Liver (tissue), 9 donors: Measurements from ENCODE around the gene BBS4. TPM values are rescaled to one million over a fixed set of nuclear protein-coding genes. Genes with fewer than 3 reads are reported as not detected.

Experiments used
- DNase-seq: peaks from one replicate; pipeline ENCODE4 v3.0.0-alpha.2; 2017; ENCODE audit warnings: low spot score
- H3K27ac ChIP-seq, 2 donors: one replicate each; pipeline ENCODE4 v1.7.0; 2013; ENCODE audit warnings: inconsistent platforms in 2 of 2, low read length in 2 of 2, control low read depth in 1 of 2, low read depth in 1 of 2, mild to moderate bottlenecking in 1 of 2
- H3K27me3 ChIP-seq, 4 donors: one replicate each; pipeline versions ENCODE4 v1.6.1 to v1.7.0; 2013; ENCODE audit warnings: low read length in 3 of 4, inconsistent platforms in 1 of 4, mild to moderate bottlenecking in 1 of 4, moderate library complexity in 1 of 4; ENCODE audit not compliant: control insufficient read depth in 4 of 4, insufficient read depth in 4 of 4
- H3K36me3 ChIP-seq, 4 donors: one replicate each; pipeline versions ENCODE4 v1.6.1 to v1.7.0; 2013; ENCODE audit warnings: low read length in 3 of 4, mild to moderate bottlenecking in 3 of 4, low read depth in 1 of 4, moderate library complexity in 1 of 4; ENCODE audit not compliant: control insufficient read depth in 4 of 4, insufficient read depth in 3 of 4
- H3K4me1 ChIP-seq, 4 donors: one replicate each; pipeline versions ENCODE4 v1.6.1 to v1.7.0; 2013; ENCODE audit warnings: low read length in 3 of 4, mild to moderate bottlenecking in 3 of 4, moderate library complexity in 1 of 4; ENCODE audit not compliant: control insufficient read depth in 4 of 4, insufficient read depth in 4 of 4
- H3K4me3 ChIP-seq, 3 donors: one replicate each; pipeline versions ENCODE4 v1.6.1 to v1.7.0; 2013; ENCODE audit warnings: low read length in 3 of 3, control low read depth in 1 of 3, low read depth in 1 of 3, mild to moderate bottlenecking in 1 of 3
- H3K9ac ChIP-seq, 2 donors: one replicate each; pipeline ENCODE4 v1.7.0; 2013; ENCODE audit warnings: low read length in 2 of 2, mild to moderate bottlenecking in 2 of 2, moderate library complexity in 2 of 2, control low read depth in 1 of 2, low read depth in 1 of 2
- H3K9me3 ChIP-seq, 4 donors: one replicate each; pipeline versions ENCODE4 v1.6.1 to v1.7.0; 2013; ENCODE audit warnings: low read length in 3 of 4; ENCODE audit not compliant: control insufficient read depth in 4 of 4
- ATF3 ChIP-seq: IDR thresholded peaks from 2 replicates; pipeline ENCODE4 v1.6.1; 2016; ENCODE audit warnings: antibody characterized with exemption
- CTCF ChIP-seq: fragments of 150-350 bp; IDR thresholded peaks from 2 replicates; pipeline ENCODE4 v1.5.1; 2017; ENCODE audit warnings: improper control_type of control experiment, low read depth, low read length; ENCODE audit not compliant: missing input control
- FOXA1 ChIP-seq: IDR thresholded peaks from 2 replicates; pipeline ENCODE4 v1.6.1; 2016; ENCODE audit warnings: antibody characterized with exemption
- FOXA2 ChIP-seq: IDR thresholded peaks from 2 replicates; pipeline ENCODE4 v1.6.1; 2016; ENCODE audit warnings: antibody characterized with exemption
- GABPA ChIP-seq, 2 donors: IDR thresholded peaks in 1 of 2; conservative IDR thresholded peaks in 1 of 2; 2 replicates each; pipeline ENCODE4 v1.6.1; 2016; ENCODE audit warnings: antibody characterized with exemption in 2 of 2, mild to moderate bottlenecking in 1 of 2, moderate library complexity in 1 of 2
- HNF4A ChIP-seq, 2 donors: conservative IDR thresholded peaks; 2 replicates each; pipeline ENCODE4 v1.6.1; 2016; ENCODE audit warnings: antibody characterized with exemption in 2 of 2, mild to moderate bottlenecking in 2 of 2
- JUND ChIP-seq, 2 donors: IDR thresholded peaks; 2 replicates each; pipeline ENCODE4 v1.6.1; 2016; ENCODE audit warnings: antibody characterized with exemption in 2 of 2
- RAD21 ChIP-seq, 2 donors: IDR thresholded peaks; 2 replicates each; pipeline ENCODE4 v1.6.1; 2016; ENCODE audit warnings: antibody characterized with exemption in 2 of 2, mild to moderate bottlenecking in 2 of 2
- REST ChIP-seq: IDR thresholded peaks from 2 replicates; pipeline ENCODE4 v1.6.1; 2016; ENCODE audit warnings: antibody characterized with exemption, mild to moderate bottlenecking
- RXRA ChIP-seq, 2 donors: IDR thresholded peaks; 2 replicates each; pipeline ENCODE4 v1.6.1; 2017 to 2018; ENCODE audit warnings: antibody characterized with exemption in 2 of 2, mild to moderate bottlenecking in 1 of 2
- SP1 ChIP-seq: IDR thresholded peaks from 2 replicates; pipeline ENCODE4 v1.6.1; 2018; ENCODE audit warnings: antibody characterized with exemption, mild to moderate bottlenecking
- TAF1 ChIP-seq: conservative IDR thresholded peaks from 2 replicates; pipeline ENCODE4 v1.6.1; 2016; ENCODE audit warnings: antibody characterized with exemption, mild to moderate bottlenecking
- YY1 ChIP-seq: IDR thresholded peaks from 2 replicates; pipeline ENCODE4 v1.6.1; 2016; ENCODE audit warnings: antibody characterized with exemption, mild to moderate bottlenecking
- ZBTB33 ChIP-seq: IDR thresholded peaks from 2 replicates; pipeline ENCODE4 v1.6.1; 2016; ENCODE audit warnings: antibody characterized with exemption
- WGBS: extraction: QIAGEN DNeasy Blood & Tissue Kit; methylation state at CpG from one replicate; pipeline ENCODE4 v1.1.7; 2013; 5-methylcytosine and 5-hydroxymethylcytosine counted together
- polyA plus RNA-seq, 2 donors: library from polyadenylated mRNA; stranded (reverse) in 1 of 2; unstranded in 1 of 2; fragments of 200-250 nt in 1 of 2; fragments of >200 nt in 1 of 2; fragmentation: Nextera tagmentation in 1 of 2; extraction: Ambion mirVana in 1 of 2; gene quantifications; one replicate each; pipeline versions ENCODE4 v1.2.1 to v1.2.3, GENCODE V29; 2013 to 2015
- total RNA-seq, 2 donors: library from RNA; depleted of rRNA; stranded (reverse); fragments of >200 nt; gene quantifications; one replicate each; pipeline ENCODE4 v1.2.3, GENCODE V29; 2014
- donor health status: healthy.
- donor health status: healthy.
- donor health status: healthy.
- donor health status: healthy.
- donor health status: healthy.

BBS4 gene
- total and polyA plus RNA-seq, 4 donors = 4.8 to 16.0 (median 8.3) TPM

GRCh38 chr15:72688697-72689096 is 2.7 kb downstream of the BBS4 start:
- Histone ChIP-seq H3K36me3 (no peaks in the 10 kb centered on the region), H3K4me3 (no peak overlapping the region), H3K27ac (no peak overlapping the region), H3K9me3 (no peaks in the 10 kb centered on the region), H3K27me3 (no peaks in the 10 kb centered on the region), H3K4me1 (peaks cover 3 to 13% (median 6%) of the 10 kb centered on the region in 4 donors), H3K9ac (no peak overlapping the region)
- TF ChIP-seq YY1 (no peak), GABPA (IDR thresholded peaks at IDR 0.05 in 1 of 2, conservative IDR thresholded peaks at IDR 0.05 in 1 of 2) (no peak), CTCF (no peak), TAF1 (no peak), REST (no peak), SP1 (no peak), ZBTB33 (no peak), ATF3 (no peak)
- DNase-seq = no peak
- 100% methylated on average over 5 of the region's 5 CpGs for WGBS

GRCh38 chr15:72690938-72691337 is 4.9 kb downstream of the BBS4 start:
- H3K27ac ChIP-seq = no peak overlapping the region
- peaks cover 0 to 7% (median 2%) of the 10 kb centered on the region in 4 donors for H3K4me1 ChIP-seq
- DNase-seq = no peak
- H3K9ac ChIP-seq = no peak overlapping the region
- H3K4me3 ChIP-seq = no peak overlapping the region
- no peaks in the 10 kb centered on the region for H3K27me3 ChIP-seq
- TF ChIP-seq HNF4A (conservative IDR thresholded peaks at IDR 0.05) (no peak), ZBTB33 (no peak), RXRA (IDR thresholded peaks at IDR 0.05) (no peak), GABPA (IDR thresholded peaks at IDR 0.05 in 1 of 2, conservative IDR thresholded peaks at IDR 0.05 in 1 of 2) (no peak), RAD21 (IDR thresholded peaks at IDR 0.05) (no peak), JUND (IDR thresholded peaks at IDR 0.05) (no peak), FOXA2 (no peak), FOXA1 (no peak), CTCF (no peak)
- H3K36me3 ChIP-seq = no peaks in the 10 kb centered on the region
- H3K9me3 ChIP-seq = no peaks in the 10 kb centered on the region
- WGBS = 94% methylated on average over 5 of the region's 5 CpGs
